Measurements from ENCODE around the gene AMN.

DNA sequence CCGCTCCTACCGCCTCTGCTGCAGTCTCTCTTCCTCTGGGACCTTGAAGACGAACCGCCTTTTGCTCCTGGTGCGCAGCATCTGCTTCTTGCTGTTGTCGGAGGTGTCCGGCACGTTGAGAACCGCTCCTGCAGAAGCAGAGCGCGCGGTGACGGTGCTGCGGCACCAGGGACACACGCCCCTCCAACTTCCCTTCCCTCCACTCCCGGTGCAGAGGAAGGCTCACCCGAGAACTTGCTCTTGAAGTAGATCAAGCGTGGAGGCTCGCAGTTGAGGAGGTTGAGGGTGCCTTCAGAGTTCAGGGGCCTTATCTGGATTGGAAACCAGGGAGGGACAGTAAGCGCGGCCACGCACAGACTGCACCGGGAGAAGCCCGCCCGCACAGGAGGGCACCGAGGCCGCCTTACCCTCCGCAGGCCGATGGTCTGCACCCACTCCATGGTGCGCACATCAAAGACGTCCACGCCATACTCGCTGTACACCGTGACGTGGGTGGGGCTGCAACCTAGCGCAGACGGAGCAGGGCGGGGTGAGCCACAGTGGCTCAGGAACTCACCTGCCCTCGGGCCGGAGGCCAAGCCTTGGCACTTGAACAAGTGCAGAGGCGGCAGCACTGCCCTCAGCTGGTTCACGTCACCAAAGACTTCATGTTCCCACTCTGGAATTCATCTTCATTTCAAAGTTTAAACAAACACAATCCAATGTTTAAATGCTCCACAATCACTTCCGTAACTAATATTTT, 17.5 kb downstream of the AMN start:
- TF ChIP-seq, protein P1, sequence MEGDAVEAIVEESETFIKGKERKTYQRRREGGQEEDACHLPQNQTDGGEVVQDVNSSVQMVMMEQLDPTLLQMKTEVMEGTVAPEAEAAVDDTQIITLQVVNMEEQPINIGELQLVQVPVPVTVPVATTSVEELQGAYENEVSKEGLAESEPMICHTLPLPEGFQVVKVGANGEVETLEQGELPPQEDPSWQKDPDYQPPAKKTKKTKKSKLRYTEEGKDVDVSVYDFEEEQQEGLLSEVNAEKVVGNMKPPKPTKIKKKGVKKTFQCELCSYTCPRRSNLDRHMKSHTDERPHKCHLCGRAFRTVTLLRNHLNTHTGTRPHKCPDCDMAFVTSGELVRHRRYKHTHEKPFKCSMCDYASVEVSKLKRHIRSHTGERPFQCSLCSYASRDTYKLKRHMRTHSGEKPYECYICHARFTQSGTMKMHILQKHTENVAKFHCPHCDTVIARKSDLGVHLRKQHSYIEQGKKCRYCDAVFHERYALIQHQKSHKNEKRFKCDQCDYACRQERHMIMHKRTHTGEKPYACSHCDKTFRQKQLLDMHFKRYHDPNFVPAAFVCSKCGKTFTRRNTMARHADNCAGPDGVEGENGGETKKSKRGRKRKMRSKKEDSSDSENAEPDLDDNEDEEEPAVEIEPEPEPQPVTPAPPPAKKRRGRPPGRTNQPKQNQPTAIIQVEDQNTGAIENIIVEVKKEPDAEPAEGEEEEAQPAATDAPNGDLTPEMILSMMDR (IDR thresholded peaks at IDR 0.05; ENCODE audit: borderline replicate concordance, extremely low read depth, low read length, poor library complexity, severe bottlenecking): no peak
- TF ChIP-seq EZH2 (IDR thresholded peaks at IDR 0.05; ENCODE audit: borderline replicate concordance, low read depth, low read length, severe bottlenecking): no peak

All from DND-41 (cell line).